PC-3 (cell line): Measurements from ENCODE around the gene KAZN. TPM values are rescaled to one million over a fixed set of nuclear protein-coding genes. Genes with fewer than 3 reads are reported as not detected.

Experiments used
- ATAC-seq: fragments of 200-7000 bp; cut with Tn5 transposase; 2 replicates; pipeline ENCODE4 v1.9.1; 2020; ENCODE audit warnings: mild to moderate bottlenecking, moderate library complexity
- BruUV-seq: library from RNA; stranded (reverse); fragments of 400-500 nt; replicated peaks from 2 replicates; lab custom pipeline; 2021; lab: Mats Ljungman, UMichigan
- CTCF ChIA-PET: fragments of 300-600 bp; sonication (Branson Sonifier 250); formaldehyde crosslinking; loops from one replicate; lab custom pipeline; 2022; ENCODE audit warnings: antibody characterized with exemption; lab: Charles Lee
- POLR2A ChIA-PET: fragments of 300-600 bp; sonication (Branson Sonifier 250); formaldehyde crosslinking; loops from one replicate; lab custom pipeline; 2022; ENCODE audit warnings: antibody characterized with exemption; ENCODE audit not compliant: unreplicated experiment; lab: Charles Lee
- DNase-seq: peaks from one replicate; pipeline ENCODE4 v3.0.0-alpha.2; 2015
- H2AFZ ChIP-seq: fragments of 300-600 bp; sonication (generic); 2 replicates; pipeline ENCODE4 v1.6.0; 2016; ENCODE audit warnings: antibody characterized with exemption, low read length
- H3F3A ChIP-seq: fragments of 300-600 bp; sonication (generic); one replicate; pipeline ENCODE4 v1.6.0; 2017; ENCODE audit warnings: antibody characterized with exemption, low read length, control low read depth, mild to moderate bottlenecking; ENCODE audit not compliant: unreplicated experiment
- H3K27ac ChIP-seq: fragments of 300-600 bp; sonication (generic); 2 replicates; pipeline ENCODE4 v1.5.1; 2016; ENCODE audit warnings: mild to moderate bottlenecking, low read length
- H3K27me3 ChIP-seq: fragments of 300-600 bp; sonication (generic); 2 replicates; pipeline ENCODE4 v1.6.1; 2016; ENCODE audit warnings: low read length, mixed read lengths
- H3K36me3 ChIP-seq: fragments of 300-600 bp; sonication (generic); 2 replicates; pipeline ENCODE4 v1.6.1; 2016; ENCODE audit warnings: low read depth, mixed run types, low read length, mixed read lengths
- H3K4me1 ChIP-seq: fragments of 300-600 bp; sonication (generic); 2 replicates; pipeline ENCODE4 v1.5.1; 2016; ENCODE audit warnings: low read length; ENCODE audit not compliant: insufficient read depth
- H3K4me2 ChIP-seq: fragments of 300-600 bp; sonication (generic); 2 replicates; pipeline ENCODE4 v1.6.0; 2016; ENCODE audit warnings: low read length
- H3K4me3 ChIP-seq: fragments of 300-600 bp; sonication (generic); 2 replicates; pipeline ENCODE4 v1.5.1; 2016; ENCODE audit warnings: mild to moderate bottlenecking, low read length, mixed read lengths
- H3K79me2 ChIP-seq: fragments of 300-600 bp; sonication (generic); 2 replicates; pipeline ENCODE4 v1.6.1; 2017; ENCODE audit warnings: low read length, mixed read lengths
- H3K9ac ChIP-seq: fragments of 300-600 bp; sonication (generic); 2 replicates; pipeline ENCODE4 v1.6.0; 2016; ENCODE audit warnings: mild to moderate bottlenecking, low read length
- H3K9me2 ChIP-seq: fragments of 300-600 bp; sonication (generic); replicated peaks from 2 replicates; pipeline ENCODE4 v1.6.1; 2016; ENCODE audit warnings: mixed run types, low read length, mixed read lengths
- H3K9me3 ChIP-seq: fragments of 300-600 bp; sonication (generic); 2 replicates; pipeline ENCODE4 v1.6.1; 2016; ENCODE audit warnings: low read length, mixed read lengths
- H4K20me1 ChIP-seq: fragments of 300-600 bp; sonication (generic); 2 replicates; pipeline ENCODE4 v1.6.1; 2016; ENCODE audit warnings: low read length, mixed read lengths
- EZH2 ChIP-seq: fragments of 300-600 bp; sonication (generic); IDR thresholded peaks from one replicate; pipeline ENCODE4 v1.6.1; 2017; ENCODE audit warnings: antibody characterized with exemption, mild to moderate bottlenecking, low read length; ENCODE audit not compliant: unreplicated experiment
- EZH2phosphoT487 ChIP-seq: fragments of 300-600 bp; sonication (generic); IDR thresholded peaks from 2 replicates; pipeline ENCODE4 v1.6.1; 2018; ENCODE audit warnings: mild to moderate bottlenecking, antibody characterized with exemption, low read length, borderline replicate concordance
- intact Hi-C: fragments of 100-400 bp; cut with micrococcal nuclease; formaldehyde crosslinking; loops from 2 replicates; pipeline ENCODE4 v1.9.0; 2023
- total RNA-seq: library from RNA; depleted of rRNA; stranded (reverse); fragments of >200 nt; gene quantifications from 2 replicates; pipeline ENCODE4 v1.2.3, GENCODE V29; 2014
- TF ChIP-seq, protein P1 (sequence below): fragments of 300-600 bp; sonication (generic); conservative IDR thresholded peaks from 2 replicates; pipeline ENCODE4 v1.5.1; 2017; ENCODE audit warnings: antibody characterized with exemption, low read depth, mild to moderate bottlenecking, low read length

Gene KAZN
- total RNA-seq, 1 experiment from 2014 or later, result 2.0 TPM

DNA sequence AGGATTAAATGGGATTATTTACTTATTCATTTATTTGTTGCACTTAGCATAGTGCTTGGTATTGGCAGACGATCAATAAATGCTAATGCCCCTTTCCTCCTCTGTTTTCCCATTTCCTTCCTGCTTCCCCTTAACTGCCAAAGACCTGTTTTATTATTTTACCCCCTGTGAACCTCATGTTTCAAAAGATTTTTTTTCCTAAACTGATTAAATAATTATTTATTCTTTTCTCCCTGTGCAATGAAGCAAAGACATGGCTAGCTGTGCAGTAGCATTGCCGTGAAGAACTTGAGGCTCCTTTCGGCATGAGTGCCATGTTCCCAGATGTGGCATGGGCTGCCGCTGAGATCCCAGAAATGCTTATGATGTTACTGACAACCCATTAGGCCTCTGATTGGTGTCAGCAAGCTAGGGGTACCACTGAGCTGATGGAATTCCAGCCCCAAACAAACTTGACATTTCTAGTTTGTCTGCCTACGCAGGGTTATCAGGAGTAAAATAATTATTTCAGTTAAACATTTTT, 288.6 kb downstream of the KAZN start:
- ChIA-PET CTCF (no interaction called here), POLR2A (interaction anchor here (0.6 kb wide), 1 partner anchor 25 kb away, joined by 3 read pairs; no protein-coding TSS in a partner anchor)
- no peak for ATAC-seq
- intact Hi-C loops, result no loop called here
- H3K4me3 ChIP-seq, result no peak overlapping the region
- TF ChIP-seq EZH2phosphoT487 (no peak), EZH2 (no peak)
- TF ChIP-seq, protein P1, sequence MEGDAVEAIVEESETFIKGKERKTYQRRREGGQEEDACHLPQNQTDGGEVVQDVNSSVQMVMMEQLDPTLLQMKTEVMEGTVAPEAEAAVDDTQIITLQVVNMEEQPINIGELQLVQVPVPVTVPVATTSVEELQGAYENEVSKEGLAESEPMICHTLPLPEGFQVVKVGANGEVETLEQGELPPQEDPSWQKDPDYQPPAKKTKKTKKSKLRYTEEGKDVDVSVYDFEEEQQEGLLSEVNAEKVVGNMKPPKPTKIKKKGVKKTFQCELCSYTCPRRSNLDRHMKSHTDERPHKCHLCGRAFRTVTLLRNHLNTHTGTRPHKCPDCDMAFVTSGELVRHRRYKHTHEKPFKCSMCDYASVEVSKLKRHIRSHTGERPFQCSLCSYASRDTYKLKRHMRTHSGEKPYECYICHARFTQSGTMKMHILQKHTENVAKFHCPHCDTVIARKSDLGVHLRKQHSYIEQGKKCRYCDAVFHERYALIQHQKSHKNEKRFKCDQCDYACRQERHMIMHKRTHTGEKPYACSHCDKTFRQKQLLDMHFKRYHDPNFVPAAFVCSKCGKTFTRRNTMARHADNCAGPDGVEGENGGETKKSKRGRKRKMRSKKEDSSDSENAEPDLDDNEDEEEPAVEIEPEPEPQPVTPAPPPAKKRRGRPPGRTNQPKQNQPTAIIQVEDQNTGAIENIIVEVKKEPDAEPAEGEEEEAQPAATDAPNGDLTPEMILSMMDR, result no peak
- peaks cover 4% of the 10 kb centered on the region; the same call in 1 of the 2 replicates for H3K27me3 ChIP-seq
- H3K9me3 ChIP-seq, result no peaks in the 10 kb centered on the region
- no peaks in the 10 kb centered on the region for H3K9me2 ChIP-seq
- DNase-seq, result no peak
- no peaks in the 10 kb centered on the region for H4K20me1 ChIP-seq
- H3K36me3 ChIP-seq, result no peaks in the 10 kb centered on the region
- H3F3A ChIP-seq, result no peaks in the 10 kb centered on the region
- no peaks in the 10 kb centered on the region for H3K4me1 ChIP-seq
- no peak overlapping the region for H3K27ac ChIP-seq
- no peak overlapping the region for H2AFZ ChIP-seq
- no peak overlapping the region for H3K9ac ChIP-seq
- no peaks in the 10 kb centered on the region for H3K79me2 ChIP-seq
- no TSS peak for BruUV-seq
- no peak overlapping the region for H3K4me2 ChIP-seq

DNA sequence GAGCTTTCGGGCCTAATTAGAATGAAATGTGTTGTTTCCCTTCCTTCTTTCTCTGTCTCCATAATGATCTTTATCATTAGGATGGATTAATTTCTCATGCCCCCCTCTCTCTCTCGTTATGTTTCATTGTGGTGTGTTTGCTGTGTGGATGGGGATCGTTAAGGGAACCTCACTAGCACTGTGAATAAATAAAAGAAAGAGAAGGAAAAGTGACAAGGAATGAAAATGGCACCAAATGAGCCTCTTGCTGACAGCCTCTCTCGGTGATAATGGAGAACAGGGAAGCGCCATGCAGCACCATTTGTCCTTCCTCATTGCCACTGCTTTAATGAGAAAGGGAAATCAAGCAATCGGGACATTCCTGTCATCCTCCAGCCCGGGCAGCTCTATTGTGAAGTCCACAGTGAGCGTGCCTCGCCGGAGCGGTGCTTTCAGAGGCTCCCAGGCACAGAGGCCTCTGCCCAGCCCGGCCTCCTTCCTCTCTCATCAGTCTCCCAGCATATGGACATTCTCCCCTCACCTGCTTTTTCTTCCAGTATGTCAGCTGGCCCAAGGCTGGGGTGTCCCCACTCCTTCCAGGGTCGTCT, 289.4 kb downstream of the KAZN start:
- H3K79me2 ChIP-seq, result no peaks in the 10 kb centered on the region
- H3K9me2 ChIP-seq, result no peaks in the 10 kb centered on the region
- H3F3A ChIP-seq, result no peaks in the 10 kb centered on the region
- H3K4me1 ChIP-seq, result no peaks in the 10 kb centered on the region
- H3K4me2 ChIP-seq, result no peak overlapping the region
- BruUV-seq, result no TSS peak
- peaks cover 4% of the 10 kb centered on the region; the same call in 1 of the 2 replicates for H3K27me3 ChIP-seq
- no peak overlapping the region for H3K9ac ChIP-seq
- CTCF ChIA-PET, result no interaction called here
- no peaks in the 10 kb centered on the region for H3K36me3 ChIP-seq
- H3K27ac ChIP-seq, result no peak overlapping the region
- POLR2A ChIA-PET, result interaction anchor here (0.6 kb wide), 1 partner anchor 24 kb away, joined by 3 read pairs; no protein-coding TSS in a partner anchor
- no peak overlapping the region for H3K4me3 ChIP-seq
- H2AFZ ChIP-seq, result no peak overlapping the region
- ATAC-seq (no peak), DNase-seq (no peak)
- intact Hi-C loops, result no loop called here
- no peaks in the 10 kb centered on the region for H4K20me1 ChIP-seq
- TF ChIP-seq, protein P1, result no peak
- TF ChIP-seq EZH2phosphoT487 (no peak), EZH2 (no peak)
- H3K9me3 ChIP-seq, result no peaks in the 10 kb centered on the region

DNA sequence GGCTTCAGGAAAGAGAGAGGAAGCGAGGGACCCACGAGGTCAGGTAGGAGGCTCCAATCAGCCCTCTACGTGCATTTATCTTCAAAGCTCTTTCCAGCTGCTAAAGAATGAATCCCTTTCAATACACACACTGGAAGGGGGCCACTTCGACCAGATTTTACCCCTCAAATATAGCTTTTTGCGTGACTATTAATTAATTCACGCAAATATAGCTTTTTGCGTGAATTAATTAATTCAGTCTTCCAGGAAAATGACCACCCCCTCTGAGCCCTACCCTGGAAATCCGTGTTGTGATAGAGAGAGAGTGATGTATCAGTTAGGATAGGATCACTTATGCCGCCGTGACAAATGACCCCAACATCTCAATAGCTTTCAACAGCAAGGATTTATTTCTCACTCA, 289.9 kb downstream of the KAZN start:
- H3K9me3 ChIP-seq, result no peaks in the 10 kb centered on the region
- H3K4me3 ChIP-seq, result no peak overlapping the region
- no peaks in the 10 kb centered on the region for H4K20me1 ChIP-seq
- TF ChIP-seq, protein P1, result no peak
- TF ChIP-seq EZH2, result no peak
- TF ChIP-seq EZH2phosphoT487, result no peak
- DNase-seq, result no peak
- no peaks in the 10 kb centered on the region for H3K36me3 ChIP-seq
- no peak overlapping the region for H3K9ac ChIP-seq
- CTCF ChIA-PET, result interaction anchor here (0.7 kb wide), 1 partner anchor 145 kb away, joined by 3 read pairs; no protein-coding TSS in a partner anchor
- H3K79me2 ChIP-seq, result no peaks in the 10 kb centered on the region
- H2AFZ ChIP-seq, result no peak overlapping the region
- BruUV-seq, result no TSS peak
- no peak overlapping the region for H3K27ac ChIP-seq
- H3F3A ChIP-seq, result no peaks in the 10 kb centered on the region
- POLR2A ChIA-PET, result no interaction called here
- H3K4me2 ChIP-seq, result no peak overlapping the region
- no peaks in the 10 kb centered on the region for H3K4me1 ChIP-seq
- peaks cover 4% of the 10 kb centered on the region; the same call in 1 of the 2 replicates for H3K27me3 ChIP-seq
- no peaks in the 10 kb centered on the region for H3K9me2 ChIP-seq
- intact Hi-C loops, result no loop called here
- ATAC-seq, result no peak
